IPS-20b (cell line): ENCODE data around the gene SLC10A7.
A peak's percentile ranks its signal among the peaks of the same experiment; 100 is the strongest.
"Not testable (repeated sequence)": the region's sequence is repeated elsewhere in the genome, so short reads cannot be mapped to it uniquely, and the experiment has no call there.

Experiments
- H3K27ac ChIP-seq: one replicate; pipeline ENCODE4 v1.5.1; 2013; ENCODE audit warnings: low read length
- H3K27me3 ChIP-seq: 2 replicates; pipeline ENCODE4 v1.6.1; 2013; ENCODE audit warnings: mild to moderate bottlenecking, low read length, inconsistent platforms; ENCODE audit not compliant: insufficient read depth
- H3K36me3 ChIP-seq: 2 replicates; pipeline ENCODE4 v1.6.1; 2013; ENCODE audit warnings: low read depth, mild to moderate bottlenecking, inconsistent platforms, low read length, moderate library complexity; ENCODE audit not compliant: insufficient read depth
- H3K4me1 ChIP-seq: 2 replicates; pipeline ENCODE4 v1.6.1; 2013; ENCODE audit warnings: mild to moderate bottlenecking, control low read depth, inconsistent platforms, low read length, moderate library complexity; ENCODE audit not compliant: insufficient read depth
- H3K4me3 ChIP-seq: 2 replicates; pipeline ENCODE4 v1.5.1; 2013; ENCODE audit warnings: mild to moderate bottlenecking, low read length, inconsistent platforms
- H3K9ac ChIP-seq: 2 replicates; pipeline ENCODE4 v1.6.1; 2013; ENCODE audit warnings: low read depth, mild to moderate bottlenecking, inconsistent platforms, low read length, moderate library complexity
- H3K9me3 ChIP-seq: 2 replicates; pipeline ENCODE4 v1.6.1; 2013; ENCODE audit warnings: mild to moderate bottlenecking, low read depth, low read length, inconsistent platforms; ENCODE audit not compliant: insufficient read depth

SLC10A7 gene

GRCh38 chr4:146382194-146382593 is 139.5 kb downstream of the SLC10A7 start:
- Histone ChIP-seq H3K9ac (no peak overlapping the region), H3K4me1 (peaks cover 9% of the 10 kb centered on the region; the same call in 1 of the 2 replicates), H3K27me3 (no peaks in the 10 kb centered on the region), H3K4me3 (no peak overlapping the region), H3K36me3 (no peaks in the 10 kb centered on the region), H3K27ac (no peak overlapping the region), H3K9me3 (no peaks in the 10 kb centered on the region)

- Histone ChIP-seq H3K4me3 (0 out of 2 replicates have a peak overlapping the region, but pooled peaks have one; percentile 16), H3K27me3 (no peaks in the 10 kb centered on the region), H3K9me3 (peaks cover 5% of the 10 kb centered on the region; the same call in 1 of the 2 replicates), H3K9ac (no peak overlapping the region; the same call in 1 of the 2 replicates), H3K27ac (no peak overlapping the region), H3K36me3 (no peaks in the 10 kb centered on the region), H3K4me1 (peaks cover 9% of the 10 kb centered on the region; the same call in 1 of the 2 replicates)
Observed at GRCh38 chr4:146381263-146381872, 140.4 kb downstream of the SLC10A7 start.

GRCh38 chr4:146379744-146380143 is 142.0 kb downstream of the SLC10A7 start:
- Histone ChIP-seq H3K27ac (no peak overlapping the region), H3K36me3 (no peaks in the 10 kb centered on the region), H3K4me3 (no peak overlapping the region), H3K4me1 (peaks cover 9% of the 10 kb centered on the region; the same call in 1 of the 2 replicates), H3K27me3 (no peaks in the 10 kb centered on the region), H3K9ac (no peak overlapping the region), H3K9me3 (peaks cover 5% of the 10 kb centered on the region; the same call in 1 of the 2 replicates)

GRCh38 chr4:146371812-146372211 is 149.9 kb downstream of the SLC10A7 start:
- no peak overlapping the region for H3K27ac ChIP-seq

GRCh38 chr4:146370841-146371240 is 150.9 kb downstream of the SLC10A7 start:
- Histone ChIP-seq H3K27ac (no peak overlapping the region), H3K27me3 (no peaks in the 10 kb centered on the region), H3K4me3 (no peak overlapping the region), H3K4me1 (peaks cover 5% of the 10 kb centered on the region; the same call in 1 of the 2 replicates), H3K9me3 (no peaks in the 10 kb centered on the region), H3K36me3 (no peaks in the 10 kb centered on the region), H3K9ac (no peak overlapping the region)

More at GRCh38 chr4:146371812-146372211, 149.9 kb downstream of the SLC10A7 start:
- peaks cover 5% of the 10 kb centered on the region; the same call in 1 of the 2 replicates for H3K4me1 ChIP-seq
- no peak overlapping the region for H3K9ac ChIP-seq
- H3K4me3 ChIP-seq, result no peak overlapping the region
- no peaks in the 10 kb centered on the region for H3K27me3 ChIP-seq
- H3K36me3 ChIP-seq, result no peaks in the 10 kb centered on the region
- peaks cover 5% of the 10 kb centered on the region; the same call in 1 of the 2 replicates for H3K9me3 ChIP-seq

GRCh38 chr4:146369446-146369845 is 152.3 kb downstream of the SLC10A7 start:
- H3K27ac ChIP-seq, result no peak overlapping the region
- no peaks in the 10 kb centered on the region for H3K36me3 ChIP-seq
- H3K27me3 ChIP-seq, result no peaks in the 10 kb centered on the region
- H3K4me1 ChIP-seq, result peaks cover 5% of the 10 kb centered on the region; the same call in 1 of the 2 replicates
- no peaks in the 10 kb centered on the region for H3K9me3 ChIP-seq
- no peak overlapping the region for H3K9ac ChIP-seq
- H3K4me3 ChIP-seq, result no peak overlapping the region

- Histone ChIP-seq H3K9me3 (no peaks in the 10 kb centered on the region), H3K36me3 (no peaks in the 10 kb centered on the region), H3K27me3 (no peaks in the 10 kb centered on the region), H3K4me1 (peaks cover 5% of the 10 kb centered on the region; the same call in 1 of the 2 replicates), H3K4me3 (0 out of 2 replicates have a peak overlapping the region, but pooled peaks have one; percentile 16), H3K9ac (no peak overlapping the region), H3K27ac (no peak overlapping the region)
Observed at GRCh38 chr4:146368209-146368608, 153.5 kb downstream of the SLC10A7 start.

GRCh38 chr4:146367347-146367746 is 154.4 kb downstream of the SLC10A7 start:
- no peaks in the 10 kb centered on the region for H3K27me3 ChIP-seq
- H3K9me3 ChIP-seq, result no peaks in the 10 kb centered on the region; the same call in 1 of the 2 replicates
- H3K27ac ChIP-seq, result no peak overlapping the region
- peaks cover 5% of the 10 kb centered on the region; the same call in 1 of the 2 replicates for H3K4me1 ChIP-seq
- no peaks in the 10 kb centered on the region for H3K36me3 ChIP-seq
- H3K4me3 ChIP-seq, result no peak overlapping the region
- H3K9ac ChIP-seq, result no peak overlapping the region

- no peaks in the 10 kb centered on the region; the same call in 1 of the 2 replicates for H3K9me3 ChIP-seq
- H3K27me3 ChIP-seq, result no peaks in the 10 kb centered on the region
- H3K4me1 ChIP-seq, result no peaks in the 10 kb centered on the region
- H3K36me3 ChIP-seq, result no peaks in the 10 kb centered on the region
- no peak overlapping the region for H3K9ac ChIP-seq
- H3K4me3 ChIP-seq, result no peak overlapping the region
- H3K27ac ChIP-seq, result no peak overlapping the region
Observed at GRCh38 chr4:146359771-146360170, 162.0 kb downstream of the SLC10A7 start.

GRCh38 chr4:146350114-146350513 is 171.6 kb downstream of the SLC10A7 start:
- not testable (repeated sequence) for H3K9ac ChIP-seq, H3K27me3 ChIP-seq, H3K27ac ChIP-seq, H3K9me3 ChIP-seq, H3K36me3 ChIP-seq, H3K4me1 ChIP-seq
- H3K4me3 ChIP-seq, result peak overlapping the region; percentile 36; the same call in 1 of the 2 replicates

GRCh38 chr4:146349306-146349705 is 172.4 kb downstream of the SLC10A7 start:
- no peak overlapping the region for H3K9ac ChIP-seq
- H3K4me3 ChIP-seq, result peak overlapping the region; percentile 36
- no peaks in the 10 kb centered on the region for H3K27me3 ChIP-seq
- H3K9me3 ChIP-seq, result no peaks in the 10 kb centered on the region
- H3K36me3 ChIP-seq, result no peaks in the 10 kb centered on the region
- no peak overlapping the region for H3K27ac ChIP-seq
- H3K4me1 ChIP-seq, result no peaks in the 10 kb centered on the region

GRCh38 chr4:146347822-146348221 is 173.9 kb downstream of the SLC10A7 start:
- no peak overlapping the region for H3K4me3 ChIP-seq
- no peak overlapping the region for H3K9ac ChIP-seq
- H3K36me3 ChIP-seq, result no peaks in the 10 kb centered on the region
- H3K27ac ChIP-seq, result no peak overlapping the region
- H3K4me1 ChIP-seq, result no peaks in the 10 kb centered on the region
- no peaks in the 10 kb centered on the region for H3K9me3 ChIP-seq
- no peaks in the 10 kb centered on the region for H3K27me3 ChIP-seq
